ENCODE results near the gene DNAJC18. TPM values are rescaled to one million over a fixed set of nuclear protein-coding genes. Genes with fewer than 3 reads are reported as not detected.

Gene DNAJC18
- total and polyA plus RNA-seq, 2 of the 8 experiments (the other 6 are each of a cell fraction or from before 2014, with no cell fraction given), result 7.8 to 29.2 TPM

GRCh38 chr5:139410121-139410992 is 29.0 kb downstream of the DNAJC18 start:
- Histone ChIP-seq H3K4me3 (ENCODE audit: extremely low read depth in 1 of 4, insufficient read depth in 2 of 4, low read depth in 3 of 4, low read length in 4 of 4) (no peak overlapping the region), H3K27ac (ENCODE audit: low read depth, low read length) (no peak overlapping the region), H4K20me1 (replicated peaks in 1 of 2; ENCODE audit: control insufficient read depth in 1 of 2, insufficient read depth in 2 of 2, low read length in 2 of 2) (no peaks in the 10 kb centered on the region), H4K5ac (ENCODE audit: insufficient read length, low read depth, low read length) (no peak overlapping the region), H4K8ac (ENCODE audit: extremely low read depth, insufficient read depth, low read length) (no peak overlapping the region), H2BK120ac (replicated peaks; ENCODE audit: low read depth, low read length) (no peak overlapping the region), H3K4me1 (replicated peaks in 1 of 4; ENCODE audit: control insufficient read depth in 3 of 4, insufficient read depth in 4 of 4, low read length in 3 of 4) (no peaks in the 10 kb centered on the region), H2BK12ac (ENCODE audit: low read depth, low read length) (no peak overlapping the region), H2BK5ac (ENCODE audit: low read depth, low read length) (no peak overlapping the region), H3K79me2 (ENCODE audit: control insufficient read depth in 1 of 2, insufficient read depth in 2 of 2, low read length in 2 of 2) (no peaks in the 10 kb centered on the region), H2AK5ac (ENCODE audit: low read depth, low read length) (no peak overlapping the region), H3K4me2 (ENCODE audit: insufficient read depth in 1 of 2, low read depth in 2 of 2, low read length in 2 of 2) (no peak overlapping the region), H3K23ac (ENCODE audit: insufficient read length) (no peak overlapping the region), H4K91ac (replicated peaks; ENCODE audit: insufficient read length, low read length) (no peak overlapping the region), H3K4ac (replicated peaks; ENCODE audit: insufficient read length, low read depth, low read length) (no peak overlapping the region), H3K27me3 (replicated peaks in 1 of 4; ENCODE audit: control insufficient read depth in 3 of 4, extremely low read depth in 1 of 4, insufficient read depth in 3 of 4, low read length in 3 of 4) (0 out of 7 replicates have a peak, but pooled peaks cover 0 to 4% (median 0%) of the 10 kb centered on the region in 4 experiments), H3K23me2 (ENCODE audit: low read depth, low read length) (no peaks in the 10 kb centered on the region), H3K9me3 (ENCODE audit: insufficient read depth in 2 of 2, low read depth in 1 of 2, low read length in 1 of 2) (no peaks in the 10 kb centered on the region), H3K18ac (ENCODE audit: extremely low read depth, low read length) (no peak overlapping the region), H3K9ac (replicated peaks in 1 of 4; ENCODE audit: extremely low read depth in 1 of 4, low read depth in 3 of 4, low read length in 3 of 4) (no peak overlapping the region), H3K79me1 (ENCODE audit: low read depth, low read length) (no peaks in the 10 kb centered on the region), H2AFZ (ENCODE audit: low read length) (no peak overlapping the region), H2BK15ac (ENCODE audit: low read length) (no peak overlapping the region), H2BK20ac (ENCODE audit: low read length) (no peak overlapping the region), H3K14ac (ENCODE audit: insufficient read length) (no peak overlapping the region), H3K56ac (replicated peaks; ENCODE audit: insufficient read length, low read depth, low read length) (no peak overlapping the region), H3K36me3 (ENCODE audit: control insufficient read depth in 2 of 4, insufficient read depth in 4 of 4, low read length in 3 of 4) (peaks cover 0 to 11% (median 3%) of the 10 kb centered on the region in 4 experiments; a peak in 4 of 8 replicates)
- WGBS, 2 experiments (ENCODE audit: extremely low coverage in 1 of 2, insufficient coverage in 1 of 2, insufficient read length in 1 of 2, insufficient replicate concordance in 2 of 2, low coverage in 1 of 2, low lambda C conversion rate in 2 of 2, missing lambda C conversion rate in 1 of 2), result 76% methylated on average over 6 of the region's 6 CpGs; no CpG with 5 or more reads in 1 of the 2 experiments
- DNase-seq (ENCODE audit: low read depth in 1 of 2, low spot score in 2 of 2) (no peak), FAIRE-seq (no peak)
- TF ChIP-seq KDM4A (IDR thresholded peaks at IDR 0.05; ENCODE audit: low read depth, low read length, severe bottlenecking), result no peak
- TF ChIP-seq CBX8 (IDR thresholded peaks at IDR 0.05; ENCODE audit: borderline replicate concordance, low read depth, low read length), result no peak
- no peak for TF ChIP-seq POLR2AphosphoS5 (IDR thresholded peaks at IDR 0.05; ENCODE audit: low read depth, low read length)
- no peak for TF ChIP-seq FOSL1 (IDR thresholded peaks at IDR 0.05; ENCODE audit: insufficient read depth, low read depth, low read length)
- no peak for TF ChIP-seq KDM1A (IDR thresholded peaks at IDR 0.05; ENCODE audit: borderline replicate concordance, low read length)
- TF ChIP-seq NANOG (IDR thresholded peaks at IDR 0.05; ENCODE audit: insufficient read depth, low read depth, low read length, poor library complexity, severe bottlenecking), result no peak
- no peak for TF ChIP-seq RFX5 (IDR thresholded peaks at IDR 0.05; ENCODE audit: borderline replicate concordance, low read depth, low read length)
- no peak for TF ChIP-seq EP300 (IDR thresholded peaks at IDR 0.05; ENCODE audit: borderline replicate concordance in 1 of 2, low read depth in 2 of 2, low read length in 2 of 2)
- TF ChIP-seq SP2 (IDR thresholded peaks at IDR 0.05; ENCODE audit: low read length), result no peak
- TF ChIP-seq ZNF274 (IDR thresholded peaks at IDR 0.05; ENCODE audit: borderline replicate concordance, extremely low read depth, low read length), result no peak
- TF ChIP-seq GTF2F1 (IDR thresholded peaks at IDR 0.05; ENCODE audit: borderline replicate concordance, low read depth, low read length), result no peak
- POLR2A ChIA-PET (ENCODE audit: partially characterized antibody), result interaction anchor here (0.8 to 1.5 kb wide), 10 partner anchors 9 to 151 kb away, joined by 3 to 6 read pairs (median 4); partner anchors contain the start of genes DNAJC18, ECSCR, PROB1 and UBE2D2
- CTCF ChIA-PET (ENCODE audit: partially characterized antibody), result interaction anchor here (0.6 to 8.2 kb wide), 8 partner anchors 8 to 141 kb away, joined by 3 to 69 read pairs (median 4); no protein-coding TSS in a partner anchor
